Measurements from ENCODE around the gene RGPD8.

RGPD8 gene

GRCh38 chr2:112343827-112344585 lies 89.4 kb downstream of the RGPD8 start:
- Histone ChIP-seq H3K4me3 (no peak overlapping the region), H3K27ac (peak overlapping the region in 1 of 2 donors; percentile 4)
- no peak for TF ChIP-seq CTCF (IDR thresholded peaks at IDR 0.05)
- no peak for DNase-seq (ENCODE audit: low spot score)

GRCh38 chr2:112342067-112342550 lies 91.3 kb downstream of the RGPD8 start:
- Histone ChIP-seq H3K27ac (no peak overlapping the region), H3K4me3 (no peak overlapping the region)
- TF ChIP-seq CTCF (IDR thresholded peaks at IDR 0.05) = no peak
- DNase-seq (ENCODE audit: low spot score) = no peak

- Histone ChIP-seq H3K4me3 (no peak overlapping the region), H3K27ac (no peak overlapping the region)
- TF ChIP-seq CTCF (IDR thresholded peaks at IDR 0.05) = no peak
- DNase-seq (ENCODE audit: low spot score) = no peak
Measured at GRCh38 chr2:112340475-112341267, 92.8 kb downstream of the RGPD8 start.

GRCh38 chr2:112339986-112340385 lies 93.5 kb downstream of the RGPD8 start:
- Histone ChIP-seq H3K27ac (no peak overlapping the region), H3K4me3 (no peak overlapping the region)
- DNase-seq (ENCODE audit: low spot score) = no peak
- no peak for TF ChIP-seq CTCF (IDR thresholded peaks at IDR 0.05)

- no peak for TF ChIP-seq CTCF (IDR thresholded peaks at IDR 0.05)
- no peak overlapping the region for H3K27ac ChIP-seq
- no peak for DNase-seq (ENCODE audit: low spot score)
- H3K4me3 ChIP-seq = no peak overlapping the region
Measured at GRCh38 chr2:112335600-112335999, 97.8 kb downstream of the RGPD8 start.

- H3K4me3 ChIP-seq = no peak overlapping the region
- H3K27ac ChIP-seq = no peak overlapping the region
- no peak for TF ChIP-seq CTCF (IDR thresholded peaks at IDR 0.05)
- DNase-seq (ENCODE audit: low spot score) = no peak
Measured at GRCh38 chr2:112332123-112332696, 101.2 kb downstream of the RGPD8 start.
